Subcutaneous adipose tissue (tissue), 4 donors: ENCODE results near the gene SLC6A18. TPM values are rescaled to one million over a fixed set of nuclear protein-coding genes. Genes with fewer than 3 reads are reported as not detected.

Source experiments
- CTCF ChIP-seq: fragments of 450-650 bp; IDR thresholded peaks from one replicate; pipeline ENCODE4 v1.5.1; 2016; ENCODE audit warnings: low read depth, mild to moderate bottlenecking, control low read depth, antibody characterized with exemption, moderate library complexity
- total RNA-seq, 4 donors: library from RNA; depleted of rRNA; stranded (reverse); fragments of >200 nt; gene quantifications; one replicate each; pipeline ENCODE4 v1.1.0, GENCODE V29; 2016

SLC6A18 gene
- total RNA-seq, 4 donors from 2014 or later: not detected

GRCh38 chr5:1219768-1220100 is 5.4 kb upstream of the SLC6A18 start:
- TF ChIP-seq CTCF: no peak

- TF ChIP-seq CTCF: no peak
Measured at GRCh38 chr5:1220351-1220750, 4.8 kb upstream of the SLC6A18 start.

- no peak for TF ChIP-seq CTCF
Measured at GRCh38 chr5:1220831-1221230, 4.3 kb upstream of the SLC6A18 start.

GRCh38 chr5:1221721-1222120 is 3.5 kb upstream of the SLC6A18 start:
- no peak for TF ChIP-seq CTCF

GRCh38 chr5:1222147-1222546 is 3.0 kb upstream of the SLC6A18 start:
- no peak for TF ChIP-seq CTCF

- TF ChIP-seq CTCF: no peak
Measured at GRCh38 chr5:1222621-1223277, 2.4 kb upstream of the SLC6A18 start.

GRCh38 chr5:1223278-1223670 is 1.9 kb upstream of the SLC6A18 start:
- TF ChIP-seq CTCF: no peak
